Spinal cord (tissue), 10 donors: Measurements from ENCODE around the gene SP7. TPM values are rescaled to one million over a fixed set of nuclear protein-coding genes. Genes with fewer than 3 reads are reported as not detected.

Experiments
- DNase-seq, 6 donors: peaks; one replicate each; pipeline versions ENCODE4 v3.0.0 to v3.0.0-alpha.2; 2013 to 2015; ENCODE audit warnings: low spot score in 6 of 6, low read depth in 4 of 6
- H3K27ac ChIP-seq: one replicate; pipeline ENCODE4 v1.5.1; 2013; ENCODE audit warnings: low read depth, low read length, control low read depth
- H3K27me3 ChIP-seq: one replicate; pipeline ENCODE4 v1.6.1; 2013; ENCODE audit warnings: low read length; ENCODE audit not compliant: control insufficient read depth, insufficient read depth
- H3K36me3 ChIP-seq: one replicate; pipeline ENCODE4 v1.6.1; 2013; ENCODE audit warnings: low read length; ENCODE audit not compliant: control insufficient read depth, insufficient read depth
- H3K4me1 ChIP-seq: one replicate; pipeline ENCODE4 v1.6.1; 2013; ENCODE audit warnings: low read length; ENCODE audit not compliant: control insufficient read depth, insufficient read depth
- H3K4me3 ChIP-seq: one replicate; pipeline ENCODE4 v1.5.1; 2013; ENCODE audit warnings: low read depth, low read length, control low read depth
- H3K9me3 ChIP-seq: one replicate; pipeline ENCODE4 v1.6.1; 2013; ENCODE audit warnings: low read length; ENCODE audit not compliant: control insufficient read depth, insufficient read depth
- WGBS: methylation state at CpG from one replicate; pipeline ENCODE4 v1.1.5; 2013; ENCODE audit warnings: missing lambda C conversion rate; ENCODE audit not compliant: insufficient coverage; 5-methylcytosine and 5-hydroxymethylcytosine counted together
- polyA plus RNA-seq, 2 donors: library from polyadenylated mRNA; unstranded; fragments of 120-200 nt; gene quantifications; one replicate each; pipeline ENCODE4 v1.2.1, GENCODE V29; 2013; ENCODE audit not compliant: insufficient read length in 2 of 2
- total RNA-seq, 2 donors: library from RNA; depleted of rRNA in 1 of 2; stranded (reverse); fragments of 120-200 nt in 1 of 2; fragments of >200 nt in 1 of 2; gene quantifications; one replicate each; pipeline versions ENCODE4 v1.2.3 to v1.2.4, GENCODE V29; 2013 to 2014
- donor health status: healthy.

SP7 gene
- total and polyA plus RNA-seq, 4 donors = 0.22 to 0.30 (median 0.25) TPM

DNA sequence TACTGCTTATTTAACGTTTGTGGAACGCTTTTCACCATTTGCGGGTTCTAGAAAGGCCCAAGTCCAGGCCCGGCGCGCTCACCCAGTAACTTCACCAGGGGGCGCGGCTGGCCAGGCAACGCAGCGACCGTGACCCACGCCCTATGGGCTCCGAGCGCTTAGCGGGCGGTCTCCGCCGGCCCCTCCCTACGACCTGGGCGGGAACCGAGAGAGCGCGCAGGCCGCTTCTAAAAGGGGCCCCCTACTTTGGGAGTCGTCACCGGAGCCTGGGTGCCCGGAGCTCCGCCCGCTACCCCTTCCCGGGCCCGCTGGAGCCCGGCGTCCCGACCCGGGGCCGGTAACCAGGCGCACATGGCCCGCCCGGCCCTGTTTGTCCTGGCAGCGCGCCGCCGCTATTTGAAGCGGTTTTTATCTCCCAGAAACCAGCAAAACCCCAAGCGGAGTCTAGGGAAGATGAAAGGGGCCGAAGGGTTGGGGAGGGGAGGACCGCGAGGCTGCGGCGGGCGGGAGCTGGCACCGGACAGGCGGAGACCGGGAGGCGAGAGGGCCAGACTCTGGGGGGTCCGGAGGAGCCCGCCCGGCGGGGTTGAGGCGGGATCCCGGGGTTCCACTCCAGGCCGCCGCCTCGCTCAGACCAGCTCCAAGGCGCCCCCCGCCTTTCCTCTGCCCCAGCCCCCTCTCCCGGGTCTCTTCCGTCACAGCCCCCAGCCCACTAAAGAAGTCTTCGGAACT is 11.2 kb downstream of the SP7 start:
- H3K36me3 ChIP-seq = peaks cover 2% of the 10 kb centered on the region
- H3K4me1 ChIP-seq = peaks cover 51% of the 10 kb centered on the region
- peak overlapping the region; percentile 94 for H3K27ac ChIP-seq
- H3K27me3 ChIP-seq = peaks cover 3% of the 10 kb centered on the region
- H3K9me3 ChIP-seq = no peaks in the 10 kb centered on the region
- DNase-seq = peak in 4 of 6 donors; percentile 68 to 95 (median 85)
- H3K4me3 ChIP-seq = peak overlapping the region; percentile 58
- WGBS = under 1% methylated on average over 64 of the region's 69 CpGs

DNA sequence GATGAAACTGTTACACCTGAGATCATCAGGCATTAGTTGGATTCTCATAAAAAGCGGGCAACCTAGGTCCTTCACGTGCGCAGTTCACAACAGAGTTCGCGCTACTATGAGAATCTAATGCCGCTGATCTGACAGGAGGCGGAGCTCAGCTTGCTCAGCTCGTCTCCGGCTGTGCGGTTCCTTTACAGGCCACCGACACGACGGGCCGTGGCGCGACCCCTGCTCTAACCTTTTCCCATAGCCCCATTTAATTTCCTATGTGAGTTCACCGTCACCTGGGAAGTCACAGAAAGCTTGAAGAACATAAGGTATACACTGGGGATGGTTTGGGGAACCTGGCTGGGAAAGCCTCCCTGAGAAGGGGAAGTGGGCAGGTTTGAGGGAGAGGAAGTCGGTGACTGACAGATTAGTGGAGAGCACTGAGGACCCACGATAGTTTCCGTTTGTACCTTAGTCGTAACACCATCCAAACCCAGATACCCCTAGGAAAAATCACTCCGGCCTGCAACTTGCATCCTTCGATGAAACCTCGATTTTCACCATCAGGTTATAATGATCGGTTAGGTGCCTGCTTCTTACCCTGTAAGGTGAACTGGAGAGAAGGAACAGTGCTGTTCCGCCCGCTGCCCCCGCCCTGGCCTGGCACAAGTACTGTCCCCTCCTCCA is 11.9 kb downstream of the SP7 start:
- Histone ChIP-seq H3K27me3 (peaks cover 3% of the 10 kb centered on the region), H3K36me3 (peaks cover 2% of the 10 kb centered on the region), H3K9me3 (no peaks in the 10 kb centered on the region), H3K4me1 (peaks cover 51% of the 10 kb centered on the region), H3K4me3 (peak overlapping the region; percentile 58), H3K27ac (peak overlapping the region; percentile 94)
- DNase-seq = peak in 1 of 6 donors; percentile 30
- 33% methylated on average over 14 of the region's 28 CpGs for WGBS

DNA sequence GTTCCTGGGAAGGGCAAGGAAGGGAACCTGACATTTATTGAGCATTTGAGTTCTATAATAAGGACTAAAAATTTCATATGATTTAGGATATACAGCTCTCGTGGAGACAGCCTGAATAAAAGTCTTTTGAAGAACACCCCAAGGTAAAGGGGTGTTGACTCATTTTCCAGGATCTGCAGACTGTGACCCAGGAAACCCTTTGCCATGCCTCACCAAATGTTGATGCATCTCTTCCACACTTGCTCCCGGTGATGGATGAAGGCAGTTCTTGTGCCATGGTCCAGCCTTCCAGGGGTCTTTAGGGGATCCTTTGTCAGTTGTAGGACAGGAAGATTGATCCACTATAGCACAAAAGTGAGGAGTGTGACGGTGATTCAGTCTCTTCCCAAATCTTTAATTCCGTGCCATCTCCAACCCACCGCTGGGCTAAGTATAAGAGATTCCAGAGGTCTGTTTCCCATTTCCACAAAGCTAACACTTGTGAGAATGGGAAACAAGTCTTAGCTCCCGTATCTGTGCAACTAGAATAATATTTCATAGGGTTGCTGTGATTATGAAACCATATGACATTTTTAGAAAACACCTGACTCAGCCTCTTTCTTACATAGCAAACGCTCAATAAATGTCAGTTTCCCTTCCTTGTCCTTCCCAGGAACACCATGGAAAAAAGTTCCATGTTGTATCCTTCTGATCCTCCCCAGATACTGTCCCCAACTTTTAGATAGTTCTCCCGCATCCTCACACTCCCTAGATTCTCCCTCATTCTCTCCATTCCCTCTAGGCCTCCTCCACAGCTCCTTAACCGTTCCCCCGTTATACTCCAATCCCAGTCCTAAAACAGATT is 15.6 kb downstream of the SP7 start:
- Histone ChIP-seq H3K9me3 (no peaks in the 10 kb centered on the region), H3K27ac (peak overlapping the region; percentile 99), H3K4me3 (peak overlapping the region; percentile 98), H3K4me1 (peaks cover 27% of the 10 kb centered on the region), H3K36me3 (peaks cover 23% of the 10 kb centered on the region), H3K27me3 (no peaks in the 10 kb centered on the region)
- DNase-seq = no peak
- 26% methylated on average over 5 of the region's 10 CpGs for WGBS

DNA sequence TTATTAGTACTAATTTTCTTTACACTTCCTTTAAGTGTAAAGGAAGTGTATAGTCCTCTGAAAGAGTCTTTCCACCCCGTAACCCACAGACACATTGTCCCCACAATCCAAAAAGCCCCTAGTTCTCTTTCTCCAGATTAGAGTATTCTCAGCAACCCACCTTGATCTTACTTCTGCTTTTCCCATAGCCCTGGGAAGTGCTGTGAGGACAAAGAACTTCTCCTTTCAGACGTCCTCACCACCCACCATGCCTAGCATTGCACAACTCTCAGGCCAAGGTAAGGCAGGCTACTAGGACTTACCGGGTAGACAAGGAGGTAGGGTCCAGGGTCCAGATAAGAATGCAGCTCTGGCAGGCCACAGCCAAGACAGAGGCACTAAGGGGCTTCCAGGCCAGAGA is 22.2 kb downstream of the SP7 start:
- no peak for DNase-seq
- Histone ChIP-seq H3K27me3 (no peaks in the 10 kb centered on the region), H3K4me3 (no peak overlapping the region), H3K27ac (no peak overlapping the region), H3K4me1 (no peaks in the 10 kb centered on the region), H3K36me3 (peaks cover 58% of the 10 kb centered on the region), H3K9me3 (no peaks in the 10 kb centered on the region)
- WGBS = 93% methylated on average over 2 of the region's 3 CpGs

DNA sequence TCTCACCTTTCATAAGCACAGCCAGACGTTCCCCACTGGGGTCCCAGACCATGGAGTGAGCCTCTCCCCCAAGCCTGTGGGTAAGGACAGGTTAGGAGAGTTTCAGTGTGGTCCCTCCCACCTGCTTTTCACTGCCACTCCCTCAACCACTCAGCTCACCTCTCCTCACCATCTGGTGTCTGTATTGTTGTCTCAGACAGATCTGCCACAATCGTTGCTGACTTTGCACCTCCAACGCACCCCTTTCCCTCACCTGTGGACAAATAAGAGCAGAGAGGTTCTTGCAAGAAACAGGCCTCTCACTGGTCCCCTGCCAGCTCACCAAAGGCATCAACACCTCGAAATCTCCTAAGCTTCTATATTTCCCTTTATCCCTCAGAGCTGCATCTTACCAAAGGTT is 27.9 kb downstream of the SP7 start:
- DNase-seq = no peak
- no peaks in the 10 kb centered on the region for H3K4me1 ChIP-seq
- WGBS = 94% methylated on average over 3 of the region's 4 CpGs
- no peaks in the 10 kb centered on the region for H3K9me3 ChIP-seq
- peaks cover 77% of the 10 kb centered on the region for H3K36me3 ChIP-seq
- H3K27me3 ChIP-seq = no peaks in the 10 kb centered on the region
- no peak overlapping the region for H3K4me3 ChIP-seq
- no peak overlapping the region for H3K27ac ChIP-seq

DNA sequence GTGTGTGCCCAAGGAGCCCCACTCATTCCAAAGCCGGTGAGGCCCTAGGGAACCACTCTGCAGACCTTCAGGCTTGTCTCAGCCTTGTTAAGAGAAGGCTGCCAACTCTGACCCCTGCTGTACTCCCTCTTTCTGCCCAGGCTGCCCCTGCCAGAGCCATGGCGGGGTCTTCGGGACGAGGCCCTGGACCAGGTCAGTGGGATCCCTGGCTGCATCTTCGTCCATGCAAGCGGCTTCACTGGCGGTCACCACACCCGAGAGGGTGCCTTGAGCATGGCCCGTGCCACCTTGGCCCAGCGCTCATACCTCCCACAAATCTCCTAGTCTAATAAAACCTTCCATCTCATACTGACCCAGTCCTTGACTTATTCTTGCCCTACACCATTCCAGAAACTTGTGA is 29.3 kb downstream of the SP7 start:
- Histone ChIP-seq H3K4me3 (no peak overlapping the region), H3K36me3 (peaks cover 85% of the 10 kb centered on the region), H3K9me3 (no peaks in the 10 kb centered on the region), H3K27me3 (no peaks in the 10 kb centered on the region), H3K27ac (no peak overlapping the region), H3K4me1 (peaks cover 5% of the 10 kb centered on the region)
- WGBS = 92% methylated on average over 10 of the region's 10 CpGs
- DNase-seq = no peak

DNA sequence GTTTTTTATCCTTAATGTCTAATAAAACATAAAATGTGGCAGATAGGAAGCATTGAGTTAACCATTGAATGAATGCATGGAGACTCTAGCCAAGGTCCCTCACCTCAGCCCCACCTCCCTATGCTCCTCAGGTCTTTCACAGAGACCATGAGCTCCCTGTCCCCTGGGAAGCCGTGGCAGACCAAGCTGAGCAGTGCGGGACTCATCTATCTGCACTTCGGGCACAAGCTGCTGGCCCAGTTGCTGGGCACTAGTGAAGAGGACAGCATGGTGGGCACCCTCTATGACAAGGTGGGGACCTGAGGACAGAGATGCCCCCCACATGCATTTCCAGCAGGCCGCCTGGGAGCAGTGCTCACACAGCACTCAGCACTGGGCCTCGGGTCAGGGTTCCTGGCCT is 33.3 kb downstream of the SP7 start:
- H3K36me3 ChIP-seq = peaks cover 72% of the 10 kb centered on the region
- no peaks in the 10 kb centered on the region for H3K27me3 ChIP-seq
- no peak overlapping the region for H3K4me3 ChIP-seq
- H3K9me3 ChIP-seq = no peaks in the 10 kb centered on the region
- no peak for DNase-seq
- H3K4me1 ChIP-seq = peaks cover 29% of the 10 kb centered on the region
- WGBS = 90% methylated on average over 4 of the region's 5 CpGs
- no peak overlapping the region for H3K27ac ChIP-seq

DNA sequence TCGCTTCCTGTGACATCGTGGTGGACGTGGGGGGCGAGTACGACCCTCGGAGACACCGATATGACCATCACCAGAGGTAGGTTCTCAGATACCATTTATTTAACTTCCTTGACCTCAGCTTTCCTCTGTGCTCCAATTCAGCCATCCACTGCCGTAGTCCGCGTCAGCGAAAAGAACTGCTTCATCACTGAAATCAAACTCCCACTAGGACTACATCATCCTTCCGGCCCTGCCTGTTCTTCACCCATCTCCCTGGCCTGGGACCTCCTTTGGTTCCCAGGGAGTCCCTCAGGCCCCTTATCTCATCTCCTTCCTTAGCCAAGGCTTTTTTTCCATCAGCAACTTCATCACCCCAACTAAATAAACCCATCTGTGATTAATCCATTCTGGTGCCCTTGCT is 36.0 kb downstream of the SP7 start:
- Histone ChIP-seq H3K27ac (peak overlapping the region; percentile 78), H3K9me3 (no peaks in the 10 kb centered on the region), H3K4me1 (peaks cover 42% of the 10 kb centered on the region), H3K4me3 (peak overlapping the region; percentile 89), H3K36me3 (peaks cover 48% of the 10 kb centered on the region), H3K27me3 (no peaks in the 10 kb centered on the region)
- no peak for DNase-seq
- 4% methylated on average over 11 of the region's 12 CpGs for WGBS

DNA sequence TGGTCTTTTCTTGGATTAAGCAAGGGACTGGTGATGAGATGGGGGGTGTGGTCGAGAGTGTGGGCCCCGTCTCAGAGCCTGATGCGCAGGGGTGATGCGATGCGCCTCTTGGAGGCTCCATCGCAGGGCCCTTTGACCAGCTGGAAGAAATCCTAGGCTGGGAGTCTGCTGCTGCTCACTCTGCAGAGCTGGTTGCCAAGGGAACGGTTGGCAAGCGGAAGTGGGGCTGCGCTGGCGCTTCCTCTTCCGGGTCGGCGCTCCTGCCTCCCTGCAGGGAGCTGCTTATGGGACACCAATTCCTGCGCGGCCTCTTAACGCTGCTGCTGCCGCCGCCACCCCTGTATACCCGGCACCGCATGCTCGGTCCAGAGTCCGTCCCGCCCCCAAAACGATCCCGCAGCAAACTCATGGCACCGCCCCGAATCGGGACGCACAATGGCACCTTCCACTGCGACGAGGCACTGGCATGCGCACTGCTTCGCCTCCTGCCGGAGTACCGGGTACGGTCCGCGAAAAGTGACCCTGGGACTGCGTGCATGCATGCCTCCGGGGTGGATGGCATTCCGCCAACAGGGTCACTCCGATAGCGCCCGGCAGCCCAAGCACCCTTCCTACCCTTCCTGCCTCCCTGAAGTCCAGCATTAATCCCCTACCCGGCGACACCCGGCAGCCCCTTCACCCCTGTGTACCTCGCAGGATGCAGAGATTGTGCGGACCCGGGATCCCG is 36.5 kb downstream of the SP7 start, which contains the start of gene MYG1:
Gene MYG1 (plus strand): TSS at position 242 of the 727 bp plus-strand sequence. CDS start 43 bp downstream, at position 285.
- under 1% methylated on average over 51 of the region's 51 CpGs for WGBS

More for the DNA sequence above, 36.5 kb downstream of the SP7 start, which contains the start of gene MYG1:
- DNase-seq = peak; percentile 80 to 97 (median 85)
- Histone ChIP-seq H3K4me3 (peak within 1 kb of the TSS; percentile 89), H3K27me3 (no peaks in the 10 kb centered on the region), H3K4me1 (peaks cover 48% of the 10 kb centered on the region), H3K27ac (peak within 1 kb of the TSS; percentile 78), H3K9me3 (no peaks in the 10 kb centered on the region), H3K36me3 (peaks cover 44% of the 10 kb centered on the region)
